IMR-90 (cell line): Measurements from ENCODE around the gene LGI4.

Source experiments
- BHLHE40 ChIP-seq: fragments of 150-350 bp; IDR thresholded peaks from 2 replicates; pipeline ENCODE4 v1.6.1; 2016; ENCODE audit warnings: mild to moderate bottlenecking, low read depth, low read length
- CEBPB ChIP-seq: IDR thresholded peaks from 2 replicates; pipeline ENCODE4 v1.6.1; 2012; ENCODE audit warnings: low read depth, low read length, improper control_type of control experiment
- FOS ChIP-seq: fragments of 150-350 bp; IDR thresholded peaks from 2 replicates; pipeline ENCODE4 v1.6.1; 2016; ENCODE audit warnings: low read depth, low read length
- MAFK ChIP-seq: IDR thresholded peaks from 2 replicates; pipeline ENCODE4 v1.6.1; 2012; ENCODE audit warnings: low read depth, low read length, improper control_type of control experiment
- MAZ ChIP-seq: IDR thresholded peaks from 2 replicates; pipeline ENCODE4 v1.6.1; 2012; ENCODE audit warnings: low read depth, mild to moderate bottlenecking, low read length, improper control_type of control experiment, moderate library complexity, borderline replicate concordance
- MXI1 ChIP-seq: IDR thresholded peaks from 2 replicates; pipeline ENCODE4 v1.6.1; 2012; ENCODE audit warnings: low read depth, mild to moderate bottlenecking, low read length, moderate library complexity, borderline replicate concordance
- NFE2L2 ChIP-seq: fragments of 150-350 bp; IDR thresholded peaks from 2 replicates; pipeline ENCODE4 v1.6.1; 2016; ENCODE audit warnings: low read depth, mild to moderate bottlenecking, low read length
- POLR2A ChIP-seq: IDR thresholded peaks from 2 replicates; pipeline ENCODE4 v1.6.1; 2012; ENCODE audit warnings: mild to moderate bottlenecking, low read depth, low read length
- RAD21 ChIP-seq: IDR thresholded peaks from 2 replicates; pipeline ENCODE4 v1.6.1; 2012; ENCODE audit warnings: low read length, improper control_type of control experiment
- RCOR1 ChIP-seq: IDR thresholded peaks from 2 replicates; pipeline ENCODE4 v1.6.1; 2012; ENCODE audit warnings: mild to moderate bottlenecking, low read length, improper control_type of control experiment; ENCODE audit not compliant: insufficient replicate concordance
- SMC3 ChIP-seq: fragments of 150-350 bp; IDR thresholded peaks from 2 replicates; pipeline ENCODE4 v1.6.1; 2016; ENCODE audit warnings: low read depth, mild to moderate bottlenecking, antibody characterized with exemption, low read length, moderate library complexity
- USF2 ChIP-seq: fragments of 150-350 bp; IDR thresholded peaks from 2 replicates; pipeline ENCODE4 v1.6.1; 2017; ENCODE audit warnings: mild to moderate bottlenecking, antibody characterized with exemption, low read length, low read depth
- TF ChIP-seq, protein P1 (sequence below): conservative IDR thresholded peaks from 2 replicates; pipeline ENCODE4 v1.5.1; 2012; ENCODE audit warnings: mild to moderate bottlenecking, low read depth, low read length, improper control_type of control experiment
- TF ChIP-seq, protein P2 (sequence below): fragments of 150-350 bp; IDR thresholded peaks from 2 replicates; pipeline ENCODE4 v1.6.1; 2016; ENCODE audit warnings: low read depth, mild to moderate bottlenecking, low read length, moderate library complexity, borderline replicate concordance

DNA sequence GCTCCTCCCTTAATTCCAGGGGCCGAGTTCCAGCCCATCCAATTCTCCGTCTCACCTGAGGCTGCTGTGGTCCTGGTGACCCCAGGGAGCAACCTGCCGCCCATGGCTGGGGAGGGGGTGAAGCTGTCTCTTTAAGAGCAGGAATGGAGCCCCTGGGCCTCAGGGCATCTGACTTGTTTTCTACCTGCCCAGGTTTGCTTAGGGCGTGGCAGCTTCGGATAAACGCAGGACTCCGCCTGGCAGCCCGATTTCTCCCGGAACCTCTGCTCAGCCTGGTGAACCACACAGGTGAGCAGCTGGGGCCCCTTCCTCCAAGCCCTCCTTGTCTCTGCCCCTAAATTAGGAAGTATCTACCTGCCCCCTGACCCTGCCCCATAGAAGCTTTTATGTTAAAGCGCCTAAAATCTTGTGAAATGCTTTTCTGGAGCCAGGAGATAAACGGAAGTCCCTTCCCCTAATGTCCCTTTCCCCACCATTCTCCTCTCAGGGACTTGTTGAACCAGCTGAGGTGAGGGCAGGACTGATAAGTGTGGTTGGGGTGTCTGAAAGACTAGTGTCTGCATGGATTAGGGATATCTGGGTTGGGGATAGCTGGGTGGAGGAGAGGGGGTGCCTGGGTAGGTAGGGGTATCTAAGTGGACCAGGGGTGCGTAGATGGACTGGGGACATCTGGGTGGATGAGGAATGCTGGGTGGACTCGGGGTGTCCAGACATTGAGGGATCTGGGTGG is 18.6 kb downstream of the LGI4 start:
- TF ChIP-seq POLR2A = no peak
- TF ChIP-seq, protein P1, sequence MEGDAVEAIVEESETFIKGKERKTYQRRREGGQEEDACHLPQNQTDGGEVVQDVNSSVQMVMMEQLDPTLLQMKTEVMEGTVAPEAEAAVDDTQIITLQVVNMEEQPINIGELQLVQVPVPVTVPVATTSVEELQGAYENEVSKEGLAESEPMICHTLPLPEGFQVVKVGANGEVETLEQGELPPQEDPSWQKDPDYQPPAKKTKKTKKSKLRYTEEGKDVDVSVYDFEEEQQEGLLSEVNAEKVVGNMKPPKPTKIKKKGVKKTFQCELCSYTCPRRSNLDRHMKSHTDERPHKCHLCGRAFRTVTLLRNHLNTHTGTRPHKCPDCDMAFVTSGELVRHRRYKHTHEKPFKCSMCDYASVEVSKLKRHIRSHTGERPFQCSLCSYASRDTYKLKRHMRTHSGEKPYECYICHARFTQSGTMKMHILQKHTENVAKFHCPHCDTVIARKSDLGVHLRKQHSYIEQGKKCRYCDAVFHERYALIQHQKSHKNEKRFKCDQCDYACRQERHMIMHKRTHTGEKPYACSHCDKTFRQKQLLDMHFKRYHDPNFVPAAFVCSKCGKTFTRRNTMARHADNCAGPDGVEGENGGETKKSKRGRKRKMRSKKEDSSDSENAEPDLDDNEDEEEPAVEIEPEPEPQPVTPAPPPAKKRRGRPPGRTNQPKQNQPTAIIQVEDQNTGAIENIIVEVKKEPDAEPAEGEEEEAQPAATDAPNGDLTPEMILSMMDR = no peak
- no peak for TF ChIP-seq RAD21
- no peak for TF ChIP-seq BHLHE40
- no peak for TF ChIP-seq CEBPB
- no peak for TF ChIP-seq SMC3
- TF ChIP-seq MAFK = no peak
- TF ChIP-seq, protein P2, sequence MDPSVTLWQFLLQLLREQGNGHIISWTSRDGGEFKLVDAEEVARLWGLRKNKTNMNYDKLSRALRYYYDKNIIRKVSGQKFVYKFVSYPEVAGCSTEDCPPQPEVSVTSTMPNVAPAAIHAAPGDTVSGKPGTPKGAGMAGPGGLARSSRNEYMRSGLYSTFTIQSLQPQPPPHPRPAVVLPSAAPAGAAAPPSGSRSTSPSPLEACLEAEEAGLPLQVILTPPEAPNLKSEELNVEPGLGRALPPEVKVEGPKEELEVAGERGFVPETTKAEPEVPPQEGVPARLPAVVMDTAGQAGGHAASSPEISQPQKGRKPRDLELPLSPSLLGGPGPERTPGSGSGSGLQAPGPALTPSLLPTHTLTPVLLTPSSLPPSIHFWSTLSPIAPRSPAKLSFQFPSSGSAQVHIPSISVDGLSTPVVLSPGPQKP = no peak
- no peak for TF ChIP-seq RCOR1
- TF ChIP-seq MXI1 = no peak
- TF ChIP-seq FOS = no peak
- TF ChIP-seq NFE2L2 = no peak
- no peak for TF ChIP-seq MAZ
- no peak for TF ChIP-seq USF2
